ENCODE data around the gene LRRC31.

- TF ChIP-seq POLR2AphosphoS5 (IDR thresholded peaks at IDR 0.05; ENCODE audit: borderline replicate concordance, low read depth, low read length), result no peak
- TF ChIP-seq EZH2 (IDR thresholded peaks at IDR 0.05), result no peak
- no peak for TF ChIP-seq FOXP2 (optimal IDR thresholded peaks at IDR 0.05; ENCODE audit: control extremely low read depth, extremely low read length, insufficient read depth)
Observed at GRCh38 chr3:169880576-169881250, 11.0 kb upstream of the LRRC31 start.
